IMR-90 (cell line): Measurements from ENCODE around the gene GBP6.

Experiments used
- POLR2A ChIP-seq: IDR thresholded peaks from 2 replicates; pipeline ENCODE4 v1.6.1; 2012; ENCODE audit warnings: mild to moderate bottlenecking, low read depth, low read length
- RCOR1 ChIP-seq: IDR thresholded peaks from 2 replicates; pipeline ENCODE4 v1.6.1; 2012; ENCODE audit warnings: mild to moderate bottlenecking, low read length, improper control_type of control experiment; ENCODE audit not compliant: insufficient replicate concordance
- TF ChIP-seq, protein P1 (sequence below): conservative IDR thresholded peaks from 2 replicates; pipeline ENCODE4 v1.5.1; 2012; ENCODE audit warnings: mild to moderate bottlenecking, low read depth, low read length, improper control_type of control experiment

DNA sequence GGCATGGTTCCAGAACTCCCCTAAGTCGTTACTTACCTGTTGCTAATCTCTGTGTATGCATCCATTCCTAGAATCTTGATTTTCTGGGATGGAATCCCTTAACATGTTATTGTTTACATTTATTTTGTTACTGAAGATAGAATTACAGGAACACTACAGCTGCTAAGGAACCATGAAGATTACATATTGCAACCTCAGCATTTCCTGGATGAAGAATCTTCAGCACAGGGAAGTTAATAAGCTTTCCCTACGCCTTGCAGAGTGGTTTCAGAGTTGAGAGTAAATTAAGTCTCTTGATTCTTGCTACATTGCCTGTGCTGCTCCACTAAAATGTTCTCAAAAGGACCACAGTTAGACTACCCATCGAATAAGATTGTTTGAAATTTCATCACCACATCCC, 31.4 kb upstream of the GBP6 start:
- TF ChIP-seq, protein P1, sequence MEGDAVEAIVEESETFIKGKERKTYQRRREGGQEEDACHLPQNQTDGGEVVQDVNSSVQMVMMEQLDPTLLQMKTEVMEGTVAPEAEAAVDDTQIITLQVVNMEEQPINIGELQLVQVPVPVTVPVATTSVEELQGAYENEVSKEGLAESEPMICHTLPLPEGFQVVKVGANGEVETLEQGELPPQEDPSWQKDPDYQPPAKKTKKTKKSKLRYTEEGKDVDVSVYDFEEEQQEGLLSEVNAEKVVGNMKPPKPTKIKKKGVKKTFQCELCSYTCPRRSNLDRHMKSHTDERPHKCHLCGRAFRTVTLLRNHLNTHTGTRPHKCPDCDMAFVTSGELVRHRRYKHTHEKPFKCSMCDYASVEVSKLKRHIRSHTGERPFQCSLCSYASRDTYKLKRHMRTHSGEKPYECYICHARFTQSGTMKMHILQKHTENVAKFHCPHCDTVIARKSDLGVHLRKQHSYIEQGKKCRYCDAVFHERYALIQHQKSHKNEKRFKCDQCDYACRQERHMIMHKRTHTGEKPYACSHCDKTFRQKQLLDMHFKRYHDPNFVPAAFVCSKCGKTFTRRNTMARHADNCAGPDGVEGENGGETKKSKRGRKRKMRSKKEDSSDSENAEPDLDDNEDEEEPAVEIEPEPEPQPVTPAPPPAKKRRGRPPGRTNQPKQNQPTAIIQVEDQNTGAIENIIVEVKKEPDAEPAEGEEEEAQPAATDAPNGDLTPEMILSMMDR: no peak
- TF ChIP-seq RCOR1 (no peak), POLR2A (no peak)
